Loucy (cell line): ENCODE data around the gene XRCC4.

Experiments used
- H2AFZ ChIP-seq: fragments of 200-600 bp; sonication (generic); 2 replicates; pipeline ENCODE4 v1.6.0; 2016; ENCODE audit warnings: antibody characterized with exemption, mild to moderate bottlenecking, low read length, moderate library complexity
- H3F3A ChIP-seq: fragments of 200-600 bp; 2 replicates; pipeline ENCODE4 v1.6.0; 2016; ENCODE audit warnings: antibody characterized with exemption, low read depth, mild to moderate bottlenecking
- H3K27me3 ChIP-seq: fragments of 200-600 bp; sonication (generic); 2 replicates; pipeline ENCODE4 v1.6.1; 2014; ENCODE audit warnings: low read length, mild to moderate bottlenecking; ENCODE audit not compliant: insufficient read depth, poor library complexity, severe bottlenecking
- H3K36me3 ChIP-seq: fragments of 200-600 bp; sonication (generic); 2 replicates; pipeline ENCODE4 v1.6.1; 2016; ENCODE audit warnings: low read length; ENCODE audit not compliant: insufficient read depth
- H3K4me1 ChIP-seq: fragments of 200-600 bp; sonication (generic); 2 replicates; pipeline ENCODE4 v1.5.1; 2014; ENCODE audit warnings: low read length, mild to moderate bottlenecking; ENCODE audit not compliant: insufficient read depth, poor library complexity, severe bottlenecking
- H3K4me2 ChIP-seq: fragments of 200-600 bp; sonication (generic); 2 replicates; pipeline ENCODE4 v1.6.0; 2014; ENCODE audit warnings: antibody characterized with exemption, low read length, low read depth, mild to moderate bottlenecking; ENCODE audit not compliant: poor library complexity, severe bottlenecking
- H3K4me3 ChIP-seq: fragments of 200-600 bp; sonication (generic); 2 replicates; pipeline ENCODE4 v1.5.1; 2014; ENCODE audit warnings: low read length, mild to moderate bottlenecking, mixed read lengths; ENCODE audit not compliant: poor library complexity, severe bottlenecking
- H3K79me2 ChIP-seq: fragments of 200-600 bp; sonication (generic); 2 replicates; pipeline ENCODE4 v1.6.1; 2014; ENCODE audit warnings: low read length; ENCODE audit not compliant: insufficient read depth
- H3K9ac ChIP-seq: fragments of 200-600 bp; sonication (generic); 2 replicates; pipeline ENCODE4 v1.6.0; 2014; ENCODE audit warnings: mild to moderate bottlenecking, low read depth, low read length, moderate library complexity; ENCODE audit not compliant: poor library complexity, severe bottlenecking
- H3K9me2 ChIP-seq: fragments of 200-600 bp; sonication (generic); replicated peaks from 2 replicates; pipeline ENCODE4 v1.6.1; 2016; ENCODE audit warnings: low read depth, low read length, mixed read lengths
- H3K9me3 ChIP-seq: fragments of 200-600 bp; sonication (generic); 2 replicates; pipeline ENCODE4 v1.6.1; 2014; ENCODE audit warnings: mild to moderate bottlenecking, antibody characterized with exemption, low read length, low read depth; ENCODE audit not compliant: insufficient read depth
- H4K20me1 ChIP-seq: fragments of 200-600 bp; sonication (generic); 2 replicates; pipeline ENCODE4 v1.6.0; 2014; ENCODE audit warnings: antibody characterized with exemption, low read length, mild to moderate bottlenecking; ENCODE audit not compliant: insufficient read depth, poor library complexity, severe bottlenecking
- CTCF ChIP-seq: fragments of 200-600 bp; sonication (generic); conservative IDR thresholded peaks from 2 replicates; pipeline ENCODE4 v1.5.1; 2014; ENCODE audit warnings: mild to moderate bottlenecking, antibody characterized with exemption, low read length
- EZH2phosphoT487 ChIP-seq: fragments of 200-600 bp; IDR thresholded peaks from 2 replicates; pipeline ENCODE4 v1.6.1; 2018; ENCODE audit warnings: antibody characterized with exemption, mild to moderate bottlenecking, moderate library complexity, borderline replicate concordance

XRCC4 gene

GRCh38 chr5:83093692-83094091 lies 16.3 kb downstream of the XRCC4 start:
- Histone ChIP-seq H2AFZ (no peak overlapping the region), H3K4me1 (peaks cover 14% of the 10 kb centered on the region), H3K79me2 (peaks cover 12% of the 10 kb centered on the region; the same call in 1 of the 2 replicates), H4K20me1 (no peaks in the 10 kb centered on the region), H3K4me3 (no peak overlapping the region), H3K9ac (no peak overlapping the region), H3K27me3 (no peaks in the 10 kb centered on the region), H3K9me3 (peaks cover 21% of the 10 kb centered on the region; the same call in 1 of the 2 replicates), H3K4me2 (no peak overlapping the region), H3K36me3 (no peaks in the 10 kb centered on the region; the same call in 1 of the 2 replicates), H3K9me2 (no peaks in the 10 kb centered on the region), H3F3A (peaks cover 7% of the 10 kb centered on the region; the same call in 1 of the 2 replicates)
- no peak for TF ChIP-seq EZH2phosphoT487
- TF ChIP-seq CTCF: no peak

- H3K9me2 ChIP-seq: no peaks in the 10 kb centered on the region
- no peak overlapping the region for H3K4me2 ChIP-seq
- H3K9ac ChIP-seq: no peak overlapping the region
- H2AFZ ChIP-seq: no peak overlapping the region
- H3K36me3 ChIP-seq: no peaks in the 10 kb centered on the region; the same call in 1 of the 2 replicates
- H3K27me3 ChIP-seq: no peaks in the 10 kb centered on the region
- TF ChIP-seq EZH2phosphoT487 (no peak), CTCF (no peak)
- H3K9me3 ChIP-seq: peaks cover 16% of the 10 kb centered on the region; the same call in 1 of the 2 replicates
- H3K4me3 ChIP-seq: no peak overlapping the region
- H4K20me1 ChIP-seq: no peaks in the 10 kb centered on the region
- H3K79me2 ChIP-seq: peaks cover 5% of the 10 kb centered on the region; the same call in 1 of the 2 replicates
- peaks cover 7% of the 10 kb centered on the region; the same call in 1 of the 2 replicates for H3F3A ChIP-seq
- peaks cover 17% of the 10 kb centered on the region for H3K4me1 ChIP-seq
Measured at GRCh38 chr5:83095163-83095956, 18.0 kb downstream of the XRCC4 start.

DNA sequence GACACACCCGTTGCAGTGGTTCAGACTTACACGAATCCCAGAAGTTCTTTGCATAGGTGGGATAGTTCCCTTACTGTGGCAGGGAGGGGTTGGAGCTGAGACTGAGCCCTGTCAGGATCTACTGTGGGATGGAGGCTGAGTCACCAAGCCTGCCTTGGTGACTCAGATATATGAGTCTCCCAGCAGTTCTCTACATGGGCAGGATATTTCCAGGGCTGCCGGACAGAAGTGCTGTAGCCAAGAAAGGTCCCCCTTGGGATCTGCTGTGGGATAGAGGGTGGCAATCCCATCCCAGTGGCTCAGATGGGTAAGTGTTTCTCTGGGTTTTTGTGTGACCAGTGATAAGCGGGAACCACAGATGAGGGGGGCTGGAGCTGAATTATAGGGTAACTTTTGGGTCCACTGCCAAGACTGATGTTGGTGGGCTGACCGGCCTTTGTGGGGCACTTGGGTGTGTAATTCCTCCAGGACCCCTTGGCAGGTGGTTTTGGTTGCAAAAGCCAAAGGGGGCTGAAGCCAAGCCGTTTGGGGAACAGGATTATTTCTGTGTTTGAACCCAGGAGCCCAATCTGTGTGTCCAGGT lies 18.7 kb downstream of the XRCC4 start:
- Histone ChIP-seq H3F3A (peaks cover 7% of the 10 kb centered on the region; the same call in 1 of the 2 replicates), H3K9me2 (no peaks in the 10 kb centered on the region), H3K4me3 (no peak overlapping the region), H3K36me3 (no peaks in the 10 kb centered on the region; the same call in 1 of the 2 replicates), H3K27me3 (no peaks in the 10 kb centered on the region), H2AFZ (no peak overlapping the region), H3K9me3 (peaks cover 13% of the 10 kb centered on the region; the same call in 1 of the 2 replicates), H3K9ac (no peak overlapping the region), H3K79me2 (peaks cover 5% of the 10 kb centered on the region; the same call in 1 of the 2 replicates), H3K4me1 (peaks cover 17% of the 10 kb centered on the region), H4K20me1 (no peaks in the 10 kb centered on the region), H3K4me2 (no peak overlapping the region)
- TF ChIP-seq CTCF (no peak), EZH2phosphoT487 (no peak)
